Thyroid gland (tissue), 4 donors: ENCODE data around the gene FGGY. TPM values are rescaled to one million over a fixed set of nuclear protein-coding genes. Genes with fewer than 3 reads are reported as not detected.

ENCODE experiments used
- DNase-seq, 2 donors: peaks; one replicate each; pipeline ENCODE4 v3.0.0-alpha.2; 2019
- H3K27ac ChIP-seq, 3 donors: fragments of 200-600 bp; sonication (generic); 1 replicate in 2 of 3; 2 replicates in 1 of 3; pipeline ENCODE4 v1.5.1; 2016 to 2019; ENCODE audit warnings: mild to moderate bottlenecking in 1 of 3, moderate library complexity in 1 of 3
- H3K27me3 ChIP-seq: fragments of 200-600 bp; sonication (generic); one replicate; pipeline ENCODE4 v1.5.1; 2019
- H3K36me3 ChIP-seq, 2 donors: fragments of 200-600 bp; sonication (generic); one replicate each; pipeline ENCODE4 v1.5.1; 2016 to 2019
- H3K4me1 ChIP-seq, 2 donors: fragments of 200-600 bp; sonication (generic); one replicate each; pipeline ENCODE4 v1.5.1; 2017 to 2019
- H3K4me3 ChIP-seq, 3 donors: fragments of 200-600 bp; sonication (generic); replicated peaks in 1 of 3; 1 replicate in 2 of 3; 2 replicates in 1 of 3; pipeline ENCODE4 v1.5.1; 2016; ENCODE audit warnings: mild to moderate bottlenecking in 1 of 3
- H3K9me3 ChIP-seq: fragments of 200-600 bp; sonication (generic); one replicate; pipeline ENCODE4 v1.5.1; 2017
- CTCF ChIP-seq, 6 experiments: fragments of 200-600 bp in 3 of 6; fragments of 450-650 bp in 3 of 6; sonication (generic) in 3 of 6; IDR thresholded peaks; one replicate each; pipeline ENCODE4 v1.5.1; 2016 to 2019; ENCODE audit warnings: antibody characterized with exemption in 6 of 6, mild to moderate bottlenecking in 2 of 6, inconsistent platforms in 1 of 6, moderate library complexity in 1 of 6
- POLR2A ChIP-seq, 2 donors: fragments of 450-650 bp; IDR thresholded peaks; one replicate each; pipeline ENCODE4 v1.6.1; 2017; ENCODE audit warnings: antibody characterized with exemption in 2 of 2, mild to moderate bottlenecking in 2 of 2, moderate library complexity in 1 of 2
- WGBS, 2 donors: methylation state at CpG; one replicate each; pipeline ENCODE4 v1.1.5; 2017; 5-methylcytosine and 5-hydroxymethylcytosine counted together
- intact Hi-C: fragments of 100-400 bp; cut with DNase I; formaldehyde crosslinking; loops from one replicate; pipeline ENCODE4 v1.15.1; 2023
- total RNA-seq, 4 donors: library from RNA; depleted of rRNA; stranded (reverse); fragments of >200 nt; gene quantifications; one replicate each; pipeline ENCODE4 v1.2.3, GENCODE V29; 2016

FGGY gene
- total RNA-seq, 4 donors from 2014 or later, result 24.6 to 46.1 (median 36.4) TPM

GRCh38 chr1:59276439-59276851 lies 20.4 kb upstream of the FGGY start:
- H3K36me3 ChIP-seq, result no peaks in the 10 kb centered on the region
- intact Hi-C loops, result no loop called here
- peaks cover 7 to 9% of the 10 kb centered on the region in 2 donors for H3K4me1 ChIP-seq
- no peaks in the 10 kb centered on the region for H3K27me3 ChIP-seq
- WGBS, 2 donors, result 78 to 82% methylated on average over 3 of the region's 3 CpGs
- H3K9me3 ChIP-seq, result no peaks in the 10 kb centered on the region
- TF ChIP-seq CTCF (IDR thresholded peaks at IDR 0.05) (no peak), POLR2A (IDR thresholded peaks at IDR 0.05) (no peak)
- no peak overlapping the region for H3K27ac ChIP-seq
- no peak for DNase-seq
- H3K4me3 ChIP-seq, result no peak overlapping the region

- no peak overlapping the region for H3K4me3 ChIP-seq
- DNase-seq, result no peak
- WGBS, 2 donors, result 98 to 100% methylated on average over 2 of the region's 2 CpGs
Observed at GRCh38 chr1:59278780-59279354, 18.0 kb upstream of the FGGY start.

GRCh38 chr1:59279645-59280044 lies 17.2 kb upstream of the FGGY start:
- Histone ChIP-seq H3K9me3 (no peaks in the 10 kb centered on the region), H3K36me3 (no peaks in the 10 kb centered on the region), H3K27me3 (no peaks in the 10 kb centered on the region), H3K27ac (no peak overlapping the region), H3K4me1 (no peaks in the 10 kb centered on the region), H3K4me3 (no peak overlapping the region)
- intact Hi-C loops, result no loop called here
- TF ChIP-seq POLR2A (IDR thresholded peaks at IDR 0.05) (no peak), CTCF (IDR thresholded peaks at IDR 0.05) (no peak)
- WGBS, 2 donors, result 75 to 83% methylated on average over 5 of the region's 5 CpGs
- no peak for DNase-seq

More at GRCh38 chr1:59278780-59279354, 18.0 kb upstream of the FGGY start:
- Histone ChIP-seq H3K9me3 (no peaks in the 10 kb centered on the region), H3K27ac (no peak overlapping the region), H3K4me1 (no peaks in the 10 kb centered on the region), H3K36me3 (no peaks in the 10 kb centered on the region), H3K27me3 (no peaks in the 10 kb centered on the region)
- intact Hi-C loops, result no loop called here
- TF ChIP-seq POLR2A (IDR thresholded peaks at IDR 0.05) (no peak), CTCF (IDR thresholded peaks at IDR 0.05) (no peak)

- H3K4me1 ChIP-seq, result no peaks in the 10 kb centered on the region
- no peak overlapping the region for H3K27ac ChIP-seq
- H3K27me3 ChIP-seq, result no peaks in the 10 kb centered on the region
- H3K4me3 ChIP-seq, result no peak overlapping the region
- no peaks in the 10 kb centered on the region for H3K9me3 ChIP-seq
- DNase-seq, result no peak
- intact Hi-C loops, result no loop called here
- TF ChIP-seq POLR2A (IDR thresholded peaks at IDR 0.05), result no peak
- no peak for TF ChIP-seq CTCF (IDR thresholded peaks at IDR 0.05)
- 73 to 80% methylated on average over 1 of the region's 1 CpG for WGBS, 2 donors
- no peaks in the 10 kb centered on the region for H3K36me3 ChIP-seq
Observed at GRCh38 chr1:59282951-59283350, 13.9 kb upstream of the FGGY start.

GRCh38 chr1:59285691-59286090 lies 11.2 kb upstream of the FGGY start:
- intact Hi-C loops, result no loop called here
- no peak overlapping the region for H3K27ac ChIP-seq
- no peak for DNase-seq
- no peak for TF ChIP-seq CTCF (IDR thresholded peaks at IDR 0.05)
- TF ChIP-seq POLR2A (IDR thresholded peaks at IDR 0.05), result no peak
- peaks cover 0 to 5% of the 10 kb centered on the region in 2 donors for H3K4me1 ChIP-seq
- no peaks in the 10 kb centered on the region for H3K36me3 ChIP-seq
- no peak overlapping the region for H3K4me3 ChIP-seq
- H3K9me3 ChIP-seq, result no peaks in the 10 kb centered on the region
- 92 to 93% methylated on average over 4 of the region's 4 CpGs for WGBS, 2 donors
- H3K27me3 ChIP-seq, result no peaks in the 10 kb centered on the region
